GM21528 (cell line): Measurements from ENCODE around the gene BMP6.

Experiments
- ATAC-seq: cut with Tn5 transposase; IDR thresholded peaks from one replicate; pipeline ENCODE4 v1.9.1; 2021; ENCODE audit warnings: mild to moderate bottlenecking, moderate library complexity; ENCODE audit not compliant: unreplicated experiment, low FRiP score

BMP6 gene

DNA sequence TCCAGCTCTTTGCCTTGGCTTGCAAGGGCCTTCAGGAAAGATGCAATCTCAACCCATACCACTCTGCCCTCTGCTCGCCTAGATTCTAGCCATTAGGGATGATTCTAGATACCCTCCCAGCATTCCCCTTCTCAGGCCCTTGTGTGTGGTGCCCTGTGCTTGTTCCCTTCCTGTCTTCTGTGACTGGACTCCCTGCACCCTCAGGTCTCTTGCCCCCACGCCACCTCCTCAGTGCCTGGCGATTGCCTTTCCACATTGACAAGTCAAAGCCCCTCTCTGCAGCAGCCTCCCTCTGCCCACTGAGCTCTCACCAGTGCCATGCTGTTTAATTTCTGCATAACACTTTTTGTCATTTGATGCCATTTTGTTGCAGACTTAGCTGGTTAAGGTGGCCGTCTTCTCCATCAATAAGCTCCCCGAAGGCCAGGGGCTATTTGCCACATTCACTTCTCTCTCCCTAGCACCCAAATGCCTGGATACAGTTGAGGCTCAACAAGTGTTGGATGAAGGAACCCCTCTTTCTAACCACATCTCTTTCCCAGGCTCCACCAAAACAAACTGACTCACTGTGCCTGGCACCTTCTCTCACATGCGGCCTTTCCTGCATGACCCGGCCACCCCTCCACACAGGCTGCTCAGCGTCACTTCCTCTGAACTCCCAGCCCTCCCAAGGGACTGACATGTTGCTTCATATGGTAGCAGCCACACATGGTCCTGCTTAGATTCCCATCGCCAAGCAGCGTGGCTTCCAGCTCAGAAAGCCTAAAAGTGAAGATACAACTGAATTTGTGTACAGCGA, 189.3 kb downstream of the BMP6 start:
- ATAC-seq = no peak

GRCh38 chr6:7916959-7917358, 191.1 kb downstream of the BMP6 start:
- peak; percentile 90 for ATAC-seq

DNA sequence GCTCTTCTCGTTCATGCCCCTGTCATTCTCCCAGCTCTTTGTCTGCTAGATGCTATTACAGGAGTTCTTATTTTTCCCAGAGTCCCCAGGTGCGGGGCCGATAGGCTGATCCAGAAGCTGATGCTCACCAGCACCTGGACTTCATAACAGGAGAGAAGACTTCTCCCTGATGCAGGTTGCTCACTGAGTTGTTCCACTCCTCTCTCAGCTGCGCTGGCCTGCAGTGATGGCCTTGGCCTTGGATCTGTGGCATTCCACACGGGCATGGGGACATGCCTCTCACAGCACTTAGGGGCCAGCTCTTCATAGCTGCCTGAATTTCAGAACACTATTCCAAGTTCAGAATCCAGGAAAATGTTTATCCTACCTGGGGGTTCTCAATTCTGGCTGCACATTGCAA, 191.8 kb downstream of the BMP6 start:
- ATAC-seq = no peak

- ATAC-seq = no peak
Measured at GRCh38 chr6:7918403-7918802, 192.5 kb downstream of the BMP6 start.

DNA sequence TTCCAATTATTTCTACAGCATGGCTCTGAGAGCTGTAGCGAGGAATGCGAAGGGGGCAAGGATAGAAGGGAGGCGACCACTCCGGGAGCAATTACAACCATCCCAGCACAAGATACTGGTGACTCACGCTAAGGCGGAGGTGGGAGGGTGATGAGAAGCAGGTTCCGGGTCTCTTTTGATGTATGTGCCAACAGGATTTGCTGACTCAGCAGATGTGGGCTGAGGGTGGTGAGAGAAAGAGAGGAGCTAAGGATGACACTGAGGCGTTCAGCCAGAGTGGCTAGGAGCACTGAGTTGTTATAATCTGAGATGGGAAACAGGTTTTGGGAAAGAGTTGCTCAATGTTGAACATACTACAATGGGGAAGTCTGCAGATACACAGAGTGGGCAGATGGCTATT, 194.0 kb downstream of the BMP6 start:
- ATAC-seq = no peak

DNA sequence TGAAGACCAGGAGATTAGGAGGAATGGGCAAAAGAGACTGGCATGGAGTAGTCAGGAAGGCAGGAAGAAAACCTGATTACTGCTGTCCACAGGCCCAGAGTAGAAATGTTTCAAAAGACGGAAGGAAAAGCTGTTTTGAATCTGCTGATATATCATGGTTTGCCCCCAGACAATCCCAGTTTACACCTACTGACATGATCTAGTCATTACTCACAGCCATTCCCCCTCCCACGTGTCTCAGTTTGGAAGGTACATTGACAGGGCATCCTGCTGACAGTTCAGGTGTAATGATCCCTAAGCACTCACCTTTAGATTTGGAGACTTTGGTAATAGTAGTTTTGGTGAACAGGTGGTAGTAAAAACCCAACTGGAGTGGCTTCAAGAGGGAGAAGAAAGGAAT, 194.5 kb downstream of the BMP6 start:
- no peak for ATAC-seq

GRCh38 chr6:7921046-7921445, 195.1 kb downstream of the BMP6 start:
- ATAC-seq = no peak

- no peak for ATAC-seq
Measured at GRCh38 chr6:7921632-7922092, 195.8 kb downstream of the BMP6 start.

- ATAC-seq = no peak
Measured at GRCh38 chr6:7922596-7922995, 196.7 kb downstream of the BMP6 start.

GRCh38 chr6:7924867-7925266, 199.0 kb downstream of the BMP6 start:
- no peak for ATAC-seq
